Fibroblast of lung (primary cell): Measurements from ENCODE around the gene ENKUR. TPM values are rescaled to one million over a fixed set of nuclear protein-coding genes. Genes with fewer than 3 reads are reported as not detected.
"Not testable (repeated sequence)": the region's sequence is repeated elsewhere in the genome, so short reads cannot be mapped to it uniquely, and the experiment has no call there.

Experiments
- DNase-seq, 2 donors: peaks; one replicate each; pipeline versions ENCODE4 v3.0.0 to v3.0.0-alpha.2; 2010; ENCODE audit warnings: low read depth in 2 of 2
- H2AFZ ChIP-seq: 2 replicates; pipeline ENCODE4 v1.5.1; 2012; ENCODE audit warnings: low read length, control low read depth, inconsistent platforms
- H3K27ac ChIP-seq: 2 replicates; pipeline ENCODE4 v1.5.1; 2011; ENCODE audit warnings: low read length, control low read depth; ENCODE audit not compliant: insufficient read depth
- H3K27me3 ChIP-seq: 2 replicates; pipeline ENCODE4 v1.5.1; 2011; ENCODE audit warnings: mild to moderate bottlenecking, low read length; ENCODE audit not compliant: control insufficient read depth, insufficient read depth
- H3K36me3 ChIP-seq: 2 replicates; pipeline ENCODE4 v1.5.1; 2011; ENCODE audit warnings: low read length; ENCODE audit not compliant: control insufficient read depth, insufficient read depth
- H3K4me1 ChIP-seq: 2 replicates; pipeline ENCODE4 v1.5.1; 2011; ENCODE audit warnings: low read length; ENCODE audit not compliant: control insufficient read depth, insufficient read depth; ENCODE audit errors: extremely low read depth
- H3K4me2 ChIP-seq: 2 replicates; pipeline ENCODE4 v1.5.1; 2011; ENCODE audit warnings: low read length, control low read depth; ENCODE audit not compliant: insufficient read depth; ENCODE audit errors: extremely low read depth
- H3K4me3 ChIP-seq, 4 experiments: fragments of 200-600 bp in 1 of 4; sonication (generic) in 1 of 4; replicated peaks in 1 of 4; 2 replicates each; pipeline ENCODE4 v1.5.1; 2011 to 2016; ENCODE audit warnings: low read length in 4 of 4, low read depth in 3 of 4, mild to moderate bottlenecking in 3 of 4, control low read depth in 2 of 4, inconsistent platforms in 1 of 4, mixed read lengths in 1 of 4; ENCODE audit not compliant: insufficient read depth in 1 of 4; ENCODE audit errors: control extremely low read depth in 1 of 4
- H3K79me2 ChIP-seq: 2 replicates; pipeline ENCODE4 v1.5.1; 2012; ENCODE audit warnings: mild to moderate bottlenecking, low read length, inconsistent platforms; ENCODE audit not compliant: control insufficient read depth, insufficient read depth
- H3K9ac ChIP-seq: 2 replicates; pipeline ENCODE4 v1.5.1; 2011; ENCODE audit warnings: mild to moderate bottlenecking, low read length, control low read depth; ENCODE audit not compliant: insufficient read depth
- H3K9me3 ChIP-seq: 2 replicates; pipeline ENCODE4 v1.5.1; 2012; ENCODE audit warnings: low read depth, low read length; ENCODE audit not compliant: control insufficient read depth, insufficient read depth
- H4K20me1 ChIP-seq: 2 replicates; pipeline ENCODE4 v1.5.1; 2011; ENCODE audit warnings: low read length; ENCODE audit not compliant: control insufficient read depth, insufficient read depth; ENCODE audit errors: extremely low read depth
- EZH2 ChIP-seq: IDR thresholded peaks from 2 replicates; pipeline ENCODE4 v1.5.1; 2012; ENCODE audit warnings: low read length, control low read depth, mild to moderate bottlenecking; ENCODE audit errors: missing control alignments
- polyA plus RNA-seq, 2 donors: library from polyadenylated mRNA; depleted of rRNA in 1 of 2; stranded (reverse) in 1 of 2; unstranded in 1 of 2; fragments of >200 nt; gene quantifications; 2 replicates each; pipeline ENCODE4 v1.2.1, GENCODE V29; 2011 to 2012; ENCODE audit warnings: missing spikeins in 1 of 2
- total RNA-seq: library from RNA; depleted of rRNA; stranded (reverse); fragments of >200 nt; gene quantifications from 2 replicates; pipeline ENCODE4 v1.2.1, GENCODE V29; 2014
- TF ChIP-seq, protein P1 (sequence below), 2 donors: IDR thresholded peaks in 1 of 2; conservative IDR thresholded peaks in 1 of 2; 1 replicate in 1 of 2; 2 replicates in 1 of 2; pipeline ENCODE4 v1.5.1; 2011 to 2012; ENCODE audit warnings: low read length in 2 of 2, control low read depth in 1 of 2, inconsistent platforms in 1 of 2, low read depth in 1 of 2, mild to moderate bottlenecking in 1 of 2

The ENKUR gene
- total and polyA plus RNA-seq, 2 donors (not counting 1 experiment from before 2014, with no cell fraction given): 0.06 to 0.17 TPM

DNA sequence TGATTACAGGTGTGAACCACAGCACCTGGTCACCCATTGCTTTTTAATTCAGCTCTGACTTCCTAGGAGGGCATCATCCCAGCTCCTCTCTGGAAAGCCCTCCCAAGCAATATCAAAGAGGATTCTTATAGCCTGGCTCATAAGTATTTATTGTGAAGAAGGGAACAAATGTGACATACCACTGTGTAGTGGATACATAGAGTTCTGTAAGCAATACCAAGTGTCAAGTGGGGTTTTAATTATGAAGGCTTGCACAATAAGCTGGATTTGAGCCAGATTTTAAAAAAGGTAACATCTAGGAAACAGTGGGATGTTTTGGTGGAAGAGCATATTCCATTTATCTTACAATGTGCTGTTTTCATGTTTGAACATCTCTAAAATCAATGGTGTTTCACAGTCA lies 44.6 kb downstream of the ENKUR start:
- no peak overlapping the region for H3K4me3 ChIP-seq
- H3K4me1 ChIP-seq: no peaks in the 10 kb centered on the region
- H3K9ac ChIP-seq: no peak overlapping the region
- no peaks in the 10 kb centered on the region for H4K20me1 ChIP-seq
- H3K27ac ChIP-seq: no peak overlapping the region
- no peaks in the 10 kb centered on the region for H3K27me3 ChIP-seq
- H3K9me3 ChIP-seq: no peaks in the 10 kb centered on the region
- no peak for DNase-seq
- H3K4me2 ChIP-seq: no peak overlapping the region
- H3K36me3 ChIP-seq: no peaks in the 10 kb centered on the region
- no peak overlapping the region for H2AFZ ChIP-seq
- H3K79me2 ChIP-seq: no peaks in the 10 kb centered on the region
- TF ChIP-seq, protein P1, sequence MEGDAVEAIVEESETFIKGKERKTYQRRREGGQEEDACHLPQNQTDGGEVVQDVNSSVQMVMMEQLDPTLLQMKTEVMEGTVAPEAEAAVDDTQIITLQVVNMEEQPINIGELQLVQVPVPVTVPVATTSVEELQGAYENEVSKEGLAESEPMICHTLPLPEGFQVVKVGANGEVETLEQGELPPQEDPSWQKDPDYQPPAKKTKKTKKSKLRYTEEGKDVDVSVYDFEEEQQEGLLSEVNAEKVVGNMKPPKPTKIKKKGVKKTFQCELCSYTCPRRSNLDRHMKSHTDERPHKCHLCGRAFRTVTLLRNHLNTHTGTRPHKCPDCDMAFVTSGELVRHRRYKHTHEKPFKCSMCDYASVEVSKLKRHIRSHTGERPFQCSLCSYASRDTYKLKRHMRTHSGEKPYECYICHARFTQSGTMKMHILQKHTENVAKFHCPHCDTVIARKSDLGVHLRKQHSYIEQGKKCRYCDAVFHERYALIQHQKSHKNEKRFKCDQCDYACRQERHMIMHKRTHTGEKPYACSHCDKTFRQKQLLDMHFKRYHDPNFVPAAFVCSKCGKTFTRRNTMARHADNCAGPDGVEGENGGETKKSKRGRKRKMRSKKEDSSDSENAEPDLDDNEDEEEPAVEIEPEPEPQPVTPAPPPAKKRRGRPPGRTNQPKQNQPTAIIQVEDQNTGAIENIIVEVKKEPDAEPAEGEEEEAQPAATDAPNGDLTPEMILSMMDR (conservative IDR thresholded peaks at IDR 0.05 in 1 of 2, IDR thresholded peaks at IDR 0.05 in 1 of 2; ENCODE audit: low read depth in 1 of 2, low read length in 2 of 2): no peak
- TF ChIP-seq EZH2: no peak

DNA sequence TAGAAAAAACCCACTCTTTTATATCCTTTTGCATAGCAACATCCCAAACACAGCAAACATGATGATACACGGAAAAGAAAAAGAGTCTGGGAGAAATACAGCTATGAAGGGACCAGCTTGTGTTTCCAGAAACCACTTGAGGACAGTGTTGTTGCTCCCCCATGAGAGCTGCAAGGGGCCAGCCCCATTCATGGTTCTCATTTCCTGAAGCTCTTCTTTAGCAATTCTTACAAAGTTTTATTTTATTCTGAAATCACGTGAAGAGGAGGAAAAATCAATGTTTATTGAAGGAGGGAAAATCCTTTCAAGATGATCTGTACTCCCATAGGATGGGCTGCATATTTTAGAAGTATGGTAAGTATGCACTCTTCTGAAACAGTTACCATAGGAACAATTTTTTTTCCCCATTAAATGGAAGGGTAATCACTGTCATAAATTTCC lies 46.1 kb downstream of the ENKUR start:
- TF ChIP-seq, protein P1 (conservative IDR thresholded peaks at IDR 0.05 in 1 of 2, IDR thresholded peaks at IDR 0.05 in 1 of 2; ENCODE audit: low read depth in 1 of 2, low read length in 2 of 2): no peak
- no peak for TF ChIP-seq EZH2
- H3K9ac ChIP-seq: no peak overlapping the region
- H3K27ac ChIP-seq: no peak overlapping the region
- DNase-seq: no peak
- no peaks in the 10 kb centered on the region for H3K9me3 ChIP-seq
- no peaks in the 10 kb centered on the region for H3K27me3 ChIP-seq
- no peak overlapping the region for H3K4me3 ChIP-seq
- no peaks in the 10 kb centered on the region for H3K4me1 ChIP-seq
- no peak overlapping the region for H2AFZ ChIP-seq
- H3K36me3 ChIP-seq: no peaks in the 10 kb centered on the region
- H3K4me2 ChIP-seq: no peak overlapping the region
- no peaks in the 10 kb centered on the region for H3K79me2 ChIP-seq
- no peaks in the 10 kb centered on the region for H4K20me1 ChIP-seq

DNA sequence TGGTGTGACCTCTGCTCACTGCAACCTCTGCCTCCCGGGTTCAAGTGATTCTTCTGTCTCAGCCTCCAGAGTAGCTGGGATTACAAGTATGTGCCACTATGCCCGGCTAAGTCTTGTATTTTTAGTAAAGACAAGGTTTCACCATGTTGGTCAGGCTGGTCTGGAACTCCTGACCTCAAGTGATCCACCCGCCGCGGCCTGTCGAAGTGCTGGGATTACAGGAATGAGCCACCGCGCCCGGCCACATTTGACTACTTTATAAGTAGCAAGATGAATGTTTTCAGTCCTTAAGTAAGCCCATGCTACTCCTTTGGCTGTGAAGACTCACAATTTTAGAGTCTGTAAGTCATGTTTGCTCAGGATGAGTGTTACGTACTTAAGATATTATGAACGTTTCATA lies 47.0 kb downstream of the ENKUR start:
- not testable (repeated sequence) for H3K9ac ChIP-seq

More for the DNA sequence above, 47.0 kb downstream of the ENKUR start:
- not testable (repeated sequence) for H3K4me3 ChIP-seq, H3K27ac ChIP-seq, H4K20me1 ChIP-seq, H3K27me3 ChIP-seq, H3K4me1 ChIP-seq, H3K36me3 ChIP-seq, H3K9me3 ChIP-seq, H2AFZ ChIP-seq, H3K4me2 ChIP-seq, H3K79me2 ChIP-seq, DNase-seq
